ENCODE results near the gene NFYC.

The NFYC gene

DNA sequence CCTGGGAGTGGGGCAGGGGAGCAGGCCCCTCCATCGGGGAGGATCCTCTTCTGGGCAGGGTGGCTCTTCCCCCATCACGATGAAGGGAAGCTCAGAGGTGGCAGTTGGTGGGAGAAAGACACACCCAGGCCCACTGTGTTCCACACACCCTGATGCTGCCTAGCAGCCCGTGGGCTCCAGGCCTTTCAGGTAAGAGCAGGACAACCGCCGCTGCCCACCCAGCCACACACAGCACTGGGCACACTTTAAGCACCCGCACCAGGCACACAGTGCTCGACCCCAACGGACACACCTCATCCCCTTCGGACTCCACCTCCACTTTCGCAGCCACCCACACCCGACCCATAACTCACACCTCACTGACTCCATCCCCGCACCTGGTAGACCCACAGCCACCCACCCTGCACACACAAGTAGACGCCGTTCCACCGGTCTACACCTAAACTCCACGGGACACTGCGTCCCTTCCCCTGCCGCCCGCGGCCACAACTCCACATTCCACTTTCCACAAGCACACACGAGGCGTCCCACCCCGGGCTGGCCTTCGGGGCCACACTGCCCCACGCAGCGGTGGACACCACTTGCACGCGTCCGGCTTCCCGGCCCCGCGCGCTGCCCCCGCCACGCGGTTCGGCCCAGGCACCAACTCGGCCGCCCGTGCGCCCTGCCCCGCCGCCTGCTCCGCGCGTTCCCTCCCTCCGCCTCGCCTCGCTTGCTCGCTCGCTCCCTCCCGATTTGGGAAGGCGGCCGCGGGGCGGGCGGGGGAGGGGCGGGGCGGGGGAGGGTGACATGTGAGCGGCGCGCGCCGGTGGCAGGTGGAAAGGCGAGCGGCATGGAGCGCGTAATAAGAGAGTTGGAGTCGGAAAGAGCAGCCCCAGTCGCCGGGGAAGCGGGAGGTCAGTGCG is 91.7 kb downstream of the NFYC start, which contains the start of gene KCNQ4:
Gene KCNQ4, plus strand, starts transcription at position 787 of the 905 bp plus-strand sequence. CDS start 307 bp downstream, outside the sequence.
- no peak for DNase-seq

DNA sequence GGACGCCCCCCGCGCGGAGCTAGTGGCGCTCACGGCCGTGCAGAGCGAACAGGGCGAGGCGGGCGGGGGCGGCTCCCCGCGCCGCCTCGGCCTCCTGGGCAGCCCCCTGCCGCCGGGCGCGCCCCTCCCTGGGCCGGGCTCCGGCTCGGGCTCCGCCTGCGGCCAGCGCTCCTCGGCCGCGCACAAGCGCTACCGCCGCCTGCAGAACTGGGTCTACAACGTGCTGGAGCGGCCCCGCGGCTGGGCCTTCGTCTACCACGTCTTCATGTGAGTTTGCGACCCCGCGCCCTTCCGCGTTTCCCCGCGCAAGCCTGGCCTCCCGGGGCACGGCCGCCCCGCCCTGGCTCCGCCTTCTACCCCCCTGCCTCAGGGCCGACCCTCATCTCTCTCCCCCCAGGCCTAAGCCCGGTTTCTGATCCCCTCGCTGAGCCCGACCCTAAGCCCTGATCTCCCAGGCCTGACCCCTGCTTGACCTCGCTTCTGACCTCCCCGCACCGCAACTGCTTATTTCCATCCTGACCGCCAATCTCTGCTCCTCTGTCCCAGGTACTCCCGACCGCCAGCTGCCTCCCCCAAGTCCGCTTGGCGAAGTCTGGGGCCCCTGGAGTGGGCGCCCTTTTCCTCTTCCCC is 92.8 kb downstream of the NFYC start:
- DNase-seq, result no peak

DNA sequence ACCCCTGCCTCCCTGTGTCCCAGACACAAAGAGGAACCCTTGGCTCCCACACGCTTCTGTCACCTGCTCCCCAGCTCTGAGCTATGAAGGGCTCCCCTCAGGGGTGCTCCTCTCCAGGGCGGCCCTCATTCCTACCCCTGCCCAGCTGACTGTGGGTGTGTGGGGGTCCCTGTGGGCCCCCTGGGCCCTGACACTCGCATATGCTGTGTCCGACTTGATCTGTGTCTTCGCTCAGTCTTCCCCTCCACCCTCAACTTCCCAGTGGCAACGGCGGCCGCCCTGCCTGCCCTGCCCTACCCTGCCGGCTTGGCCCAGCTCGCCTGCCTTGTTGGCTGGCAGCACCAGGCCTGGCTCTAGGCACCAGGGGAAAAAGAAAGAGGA is 93.3 kb downstream of the NFYC start:
- DNase-seq, result no peak

DNA sequence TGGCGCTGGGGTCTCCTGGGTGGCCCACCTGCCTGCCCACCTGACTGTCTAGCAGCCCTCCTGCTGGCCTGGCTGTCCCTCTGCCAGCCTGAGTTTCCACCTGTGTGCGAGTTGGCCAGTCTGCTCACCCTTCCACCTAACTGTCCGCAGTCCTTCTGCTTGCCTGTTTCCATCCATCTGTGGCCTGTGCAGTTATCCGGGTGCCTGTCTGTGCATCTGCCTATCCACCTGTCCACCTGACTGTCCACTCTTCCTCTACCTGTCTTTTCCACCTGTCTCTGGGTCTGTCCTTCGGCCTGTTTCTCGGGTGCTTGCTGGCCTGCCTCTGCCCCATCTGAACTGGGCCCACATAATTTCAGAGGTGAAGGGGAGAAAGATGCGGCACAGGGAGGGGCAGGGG is 93.9 kb downstream of the NFYC start:
- no peak for DNase-seq

- no peak for DNase-seq
Measured at GRCh38 chr1:40786171-40786994, 94.9 kb downstream of the NFYC start.

DNA sequence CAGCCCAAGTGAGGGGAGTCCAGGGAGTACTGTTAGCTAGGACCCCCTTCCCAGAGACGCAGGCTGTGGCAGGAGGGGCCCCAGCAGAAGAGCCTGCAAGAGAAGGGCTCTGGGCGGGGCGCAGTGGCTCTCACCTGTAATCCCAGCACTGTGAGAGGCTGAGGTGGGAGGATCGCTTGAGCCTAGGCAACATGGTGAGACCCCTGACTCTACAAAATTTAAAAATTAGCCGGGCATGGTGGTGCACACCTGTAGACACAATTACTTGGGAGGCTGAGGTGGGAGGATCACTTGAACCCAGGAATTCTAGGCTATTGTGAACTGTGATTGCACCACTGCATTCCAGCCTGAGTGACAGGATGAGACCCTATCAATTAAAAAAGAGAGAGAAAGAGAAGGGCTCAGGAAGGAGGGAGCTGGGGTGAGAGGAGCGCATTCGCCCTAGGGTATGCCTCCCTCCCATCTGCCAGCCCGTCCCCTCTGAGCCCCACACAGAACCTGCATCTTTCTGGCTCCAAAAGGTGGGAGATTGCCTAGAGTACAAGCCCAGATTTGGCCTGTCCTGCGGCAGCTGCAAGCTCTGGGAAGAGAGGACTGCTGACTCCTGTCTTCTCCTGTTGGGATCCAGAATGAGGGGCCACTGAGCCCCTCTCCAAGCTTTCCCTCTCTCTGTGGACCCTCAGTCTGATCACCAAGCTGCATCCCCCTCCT is 95.6 kb downstream of the NFYC start:
- DNase-seq, result no peak

GRCh38 chr1:40787737-40788560 is 96.4 kb downstream of the NFYC start:
- DNase-seq, result no peak

GRCh38 chr1:40788561-40789341 is 97.2 kb downstream of the NFYC start:
- no peak for DNase-seq

DNA sequence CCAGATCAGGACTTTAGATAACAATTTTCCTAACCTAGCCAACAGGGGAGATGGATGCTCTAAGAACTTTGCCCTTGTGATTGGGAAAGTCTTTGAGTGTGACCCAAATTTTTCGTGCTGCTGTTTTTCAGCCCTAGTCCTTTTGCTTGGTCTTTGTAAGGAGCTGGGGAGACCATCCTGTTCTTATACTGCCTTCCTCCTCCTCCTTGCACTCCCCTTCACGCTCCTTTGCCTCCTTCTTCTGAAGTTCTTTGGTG is 97.8 kb downstream of the NFYC start:
- DNase-seq, result no peak

GRCh38 chr1:40789661-40790430 is 98.3 kb downstream of the NFYC start:
- no peak for DNase-seq

- no peak for DNase-seq
Measured at GRCh38 chr1:40792036-40792435, 100.5 kb downstream of the NFYC start.

DNA sequence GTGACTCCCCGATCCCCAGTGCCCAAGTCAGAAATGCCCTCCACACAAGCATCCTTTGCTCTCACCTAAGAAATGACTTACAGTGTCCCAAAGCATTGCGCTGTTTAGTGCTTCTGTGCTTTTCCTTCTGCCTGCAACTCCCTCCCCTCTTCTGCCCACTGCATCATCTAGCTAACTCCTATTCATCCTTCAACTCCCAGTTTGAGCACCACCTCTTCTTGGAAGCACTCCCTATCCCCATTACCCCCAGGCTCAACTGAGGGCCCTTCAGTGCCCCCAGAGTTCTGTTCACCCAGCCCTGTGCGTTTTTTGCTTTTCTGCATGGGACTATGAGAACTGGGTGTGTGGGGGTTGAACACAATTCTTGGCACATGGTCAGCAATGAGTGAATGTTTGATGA is 102.1 kb downstream of the NFYC start:
- DNase-seq, result no peak

DNA sequence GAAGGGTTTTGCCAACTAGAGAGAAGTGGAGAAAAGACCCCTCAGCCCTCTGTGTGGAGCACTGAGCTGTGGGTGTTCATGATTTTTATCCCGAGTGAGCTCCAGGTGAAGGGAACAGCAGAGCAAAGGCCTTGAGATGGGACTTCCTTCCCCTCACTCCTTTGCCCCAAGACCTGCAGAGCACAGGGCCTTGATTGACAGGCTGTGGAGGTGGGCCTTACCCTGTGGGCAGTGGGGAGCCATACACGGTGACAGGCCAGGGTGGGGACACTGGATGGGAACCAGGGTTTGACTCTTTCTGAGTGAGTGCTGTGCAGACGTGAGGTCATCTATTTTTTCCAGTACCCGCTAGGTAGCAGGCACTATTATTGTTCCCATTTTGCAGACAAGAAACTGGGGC is 102.5 kb downstream of the NFYC start:
- no peak for DNase-seq

DNA sequence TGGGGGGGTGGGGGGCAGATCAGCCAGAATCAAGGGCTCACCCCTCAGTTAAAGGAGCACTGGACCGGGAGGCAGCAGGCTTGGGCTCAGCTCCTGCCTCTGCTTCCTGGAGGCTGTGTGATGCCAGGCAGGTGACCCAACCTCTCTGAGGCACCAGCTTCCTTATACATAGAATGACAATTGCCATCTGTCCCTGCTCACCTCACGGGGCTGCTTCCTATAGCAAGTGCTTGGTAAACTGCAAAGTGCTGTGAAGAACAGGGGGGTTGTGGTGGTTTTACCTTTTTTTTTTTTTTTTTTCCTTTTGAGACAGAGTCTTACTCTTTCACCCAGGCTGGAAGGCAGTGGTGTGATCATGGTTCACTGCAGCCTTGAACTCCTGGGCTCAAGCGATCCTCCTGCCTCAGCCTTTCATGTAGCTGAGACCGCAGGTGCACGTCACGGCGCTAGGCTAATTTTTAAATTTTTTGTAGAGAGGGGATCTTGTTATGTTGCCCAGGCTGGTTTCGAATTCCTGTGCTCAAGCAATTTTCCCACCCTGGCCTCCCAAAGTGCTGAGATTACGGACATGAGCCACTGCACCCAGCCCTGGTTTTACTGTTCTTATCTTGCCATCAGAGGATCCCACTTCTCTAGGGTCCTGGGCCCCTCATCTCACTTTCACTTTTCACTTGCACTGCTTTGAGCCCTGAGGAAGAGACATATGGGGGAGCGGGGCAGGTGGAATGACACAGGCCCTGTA is 103.6 kb downstream of the NFYC start:
- DNase-seq, result no peak

DNA sequence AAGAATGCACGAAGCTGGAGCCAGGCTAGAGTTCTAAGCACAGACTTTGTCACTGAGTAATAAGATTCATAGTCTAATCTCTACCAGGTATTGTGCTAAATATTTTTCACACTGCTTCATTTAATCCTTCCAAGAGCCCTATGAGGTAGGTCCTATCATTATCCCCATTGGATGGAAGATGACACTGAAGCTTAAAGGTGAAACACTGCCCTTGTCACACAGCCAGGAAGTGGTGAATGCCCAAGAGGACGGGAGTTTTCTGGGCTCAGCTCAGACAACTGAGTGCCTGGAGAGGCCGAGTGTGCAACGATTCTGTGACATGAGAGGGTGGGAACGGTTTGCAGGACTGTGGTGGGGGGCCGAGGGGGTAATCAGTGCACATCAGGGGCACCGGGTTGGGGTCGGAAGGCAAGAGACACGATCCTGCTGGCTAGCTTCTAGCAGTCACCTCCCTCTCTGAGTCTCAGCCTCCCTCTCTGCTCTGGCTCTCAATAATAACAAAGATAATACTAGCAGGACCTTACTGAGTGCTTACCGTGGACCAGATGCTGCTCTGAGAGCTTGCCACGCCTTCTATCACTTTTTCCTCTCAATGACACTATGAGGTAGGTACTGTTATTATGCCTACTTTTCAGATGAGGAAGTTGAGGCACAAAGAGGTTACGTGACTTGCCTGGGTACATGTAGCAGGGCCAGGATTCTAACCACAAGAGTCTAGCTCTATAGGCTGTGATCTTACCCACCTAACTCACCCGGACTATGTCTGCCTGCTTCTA is 104.5 kb downstream of the NFYC start:
- DNase-seq, result no peak

- DNase-seq, result no peak
Measured at GRCh38 chr1:40796939-40797667, 105.6 kb downstream of the NFYC start.

- no peak for DNase-seq
Measured at GRCh38 chr1:40797668-40798010, 106.1 kb downstream of the NFYC start.

Measured in activated gamma-delta T cell treated with Interleukin-2 at 50 U/mL for 16 hours (primary cell).